Activated naive CD4-positive, alpha-beta T cell treated with anti-CD3 and anti-CD28 coated beads, Interleukin-2, amount 50 U/mL, for 24 hours (primary cell): ENCODE results near the gene LRBA.
"Not testable (repeated sequence)": the region's sequence is repeated elsewhere in the genome, so short reads cannot be mapped to it uniquely, and the experiment has no call there.

Experiments used
- H3K27ac Mint-ChIP-seq: one replicate; pipeline ENCODE4 v1.8.0; 2021; ENCODE audit warnings: mild to moderate bottlenecking, mixed read lengths
- H3K27me3 Mint-ChIP-seq: one replicate; pipeline ENCODE4 v1.8.0; 2021; ENCODE audit warnings: mixed read lengths
- H3K36me3 Mint-ChIP-seq: one replicate; pipeline ENCODE4 v1.8.0; 2021; ENCODE audit warnings: mixed read lengths
- H3K4me1 Mint-ChIP-seq: one replicate; pipeline ENCODE4 v1.8.0; 2021; ENCODE audit warnings: mixed read lengths
- H3K4me3 Mint-ChIP-seq: one replicate; pipeline ENCODE4 v1.8.0; 2021; ENCODE audit warnings: mild to moderate bottlenecking, mixed read lengths
- H3K9me3 Mint-ChIP-seq: one replicate; pipeline ENCODE4 v1.8.0; 2021; ENCODE audit warnings: mixed read lengths

LRBA gene

GRCh38 chr4:150943818-150944217 is 71.3 kb downstream of the LRBA start:
- H3K4me1 Mint-ChIP-seq = peaks cover 72% of the 10 kb centered on the region
- H3K4me3 Mint-ChIP-seq = no peak overlapping the region
- H3K27ac Mint-ChIP-seq = no peak overlapping the region
- H3K9me3 Mint-ChIP-seq = no peaks in the 10 kb centered on the region
- H3K27me3 Mint-ChIP-seq = no peaks in the 10 kb centered on the region
- H3K36me3 Mint-ChIP-seq = peaks cover 7% of the 10 kb centered on the region

GRCh38 chr4:150943126-150943525 is 72.0 kb downstream of the LRBA start:
- Mint-ChIP-seq H3K36me3 (peaks cover 7% of the 10 kb centered on the region), H3K4me3 (no peak overlapping the region), H3K9me3 (no peaks in the 10 kb centered on the region), H3K27me3 (no peaks in the 10 kb centered on the region), H3K4me1 (peaks cover 73% of the 10 kb centered on the region), H3K27ac (no peak overlapping the region)

GRCh38 chr4:150942539-150942938 is 72.5 kb downstream of the LRBA start:
- no peaks in the 10 kb centered on the region for H3K9me3 Mint-ChIP-seq
- H3K4me1 Mint-ChIP-seq = peaks cover 73% of the 10 kb centered on the region
- H3K36me3 Mint-ChIP-seq = peaks cover 7% of the 10 kb centered on the region
- H3K27me3 Mint-ChIP-seq = no peaks in the 10 kb centered on the region
- peak overlapping the region; percentile 82 for H3K27ac Mint-ChIP-seq
- no peak overlapping the region for H3K4me3 Mint-ChIP-seq

- Mint-ChIP-seq H3K9me3 (no peaks in the 10 kb centered on the region), H3K4me3 (no peak overlapping the region), H3K4me1 (peaks cover 75% of the 10 kb centered on the region), H3K27me3 (no peaks in the 10 kb centered on the region), H3K27ac (no peak overlapping the region), H3K36me3 (peaks cover 7% of the 10 kb centered on the region)
Observed at GRCh38 chr4:150940123-150940522, 75.0 kb downstream of the LRBA start.

GRCh38 chr4:150939530-150939929 is 75.6 kb downstream of the LRBA start:
- no peak overlapping the region for H3K4me3 Mint-ChIP-seq
- peaks cover 70% of the 10 kb centered on the region for H3K4me1 Mint-ChIP-seq
- peaks cover 7% of the 10 kb centered on the region for H3K36me3 Mint-ChIP-seq
- H3K27ac Mint-ChIP-seq = no peak overlapping the region
- H3K27me3 Mint-ChIP-seq = no peaks in the 10 kb centered on the region
- H3K9me3 Mint-ChIP-seq = no peaks in the 10 kb centered on the region

- H3K27ac Mint-ChIP-seq = no peak overlapping the region
- peaks cover 68% of the 10 kb centered on the region for H3K4me1 Mint-ChIP-seq
- H3K36me3 Mint-ChIP-seq = peaks cover 7% of the 10 kb centered on the region
Observed at GRCh38 chr4:150938873-150939499, 76.1 kb downstream of the LRBA start.

DNA sequence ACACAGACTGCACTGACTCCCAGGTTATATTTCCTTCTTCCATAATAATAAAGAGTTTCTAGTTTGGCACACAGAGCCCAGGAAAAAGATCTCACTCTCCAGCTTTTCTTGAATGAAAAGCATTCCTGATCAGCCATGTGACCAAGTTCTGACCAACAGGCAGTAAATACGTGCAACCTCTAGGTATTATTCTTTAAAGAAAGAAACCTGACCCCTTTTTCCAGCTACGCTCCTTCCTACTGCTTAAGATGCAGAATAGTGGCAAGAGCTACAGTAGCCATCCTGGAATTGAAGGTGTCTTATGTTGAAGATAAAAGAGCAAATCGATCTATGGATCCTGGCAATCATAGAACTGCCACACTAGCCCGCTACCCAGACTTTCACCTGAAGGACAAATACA is 76.7 kb downstream of the LRBA start:
- peaks cover 62% of the 10 kb centered on the region for H3K4me1 Mint-ChIP-seq
- H3K27ac Mint-ChIP-seq = no peak overlapping the region
- peaks cover 5% of the 10 kb centered on the region for H3K36me3 Mint-ChIP-seq
- no peaks in the 10 kb centered on the region for H3K9me3 Mint-ChIP-seq
- no peak overlapping the region for H3K4me3 Mint-ChIP-seq
- H3K27me3 Mint-ChIP-seq = no peaks in the 10 kb centered on the region

More at GRCh38 chr4:150938873-150939499, 76.1 kb downstream of the LRBA start:
- Mint-ChIP-seq H3K4me3 (no peak overlapping the region), H3K27me3 (no peaks in the 10 kb centered on the region), H3K9me3 (no peaks in the 10 kb centered on the region)

- Mint-ChIP-seq H3K4me3 (no peak overlapping the region), H3K4me1 (peaks cover 29% of the 10 kb centered on the region), H3K36me3 (peaks cover under 1% of the 10 kb centered on the region), H3K9me3 (no peaks in the 10 kb centered on the region), H3K27ac (no peak overlapping the region), H3K27me3 (no peaks in the 10 kb centered on the region)
Observed at GRCh38 chr4:150934022-150934421, 81.1 kb downstream of the LRBA start.

- Mint-ChIP-seq H3K27me3 (no peaks in the 10 kb centered on the region), H3K9me3 (no peaks in the 10 kb centered on the region), H3K4me1 (peaks cover 7% of the 10 kb centered on the region), H3K4me3 (no peak overlapping the region), H3K27ac (no peak overlapping the region), H3K36me3 (peaks cover 9% of the 10 kb centered on the region)
Observed at GRCh38 chr4:150931796-150932195, 83.3 kb downstream of the LRBA start.

DNA sequence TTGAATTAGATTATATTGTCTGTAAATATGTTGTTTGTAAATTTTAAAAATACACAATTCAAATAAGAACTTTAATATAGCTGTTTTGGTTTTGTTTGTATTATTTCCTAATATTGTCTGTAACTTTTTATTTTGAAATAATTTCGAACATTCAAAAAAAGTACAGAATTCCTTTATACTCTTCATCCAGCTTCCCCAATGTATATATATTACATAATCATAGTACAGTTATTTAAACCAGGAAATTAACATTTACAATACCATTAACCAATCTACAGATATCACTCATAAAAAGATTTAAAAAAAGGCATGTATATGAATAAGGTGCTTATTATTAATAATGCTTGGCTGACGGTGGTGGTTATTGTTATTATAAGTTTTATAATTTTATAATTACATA is 84.1 kb downstream of the LRBA start:
- peaks cover under 1% of the 10 kb centered on the region for H3K4me1 Mint-ChIP-seq
- H3K9me3 Mint-ChIP-seq = no peaks in the 10 kb centered on the region
- no peak overlapping the region for H3K4me3 Mint-ChIP-seq
- no peaks in the 10 kb centered on the region for H3K27me3 Mint-ChIP-seq
- H3K27ac Mint-ChIP-seq = no peak overlapping the region
- H3K36me3 Mint-ChIP-seq = peaks cover 13% of the 10 kb centered on the region

DNA sequence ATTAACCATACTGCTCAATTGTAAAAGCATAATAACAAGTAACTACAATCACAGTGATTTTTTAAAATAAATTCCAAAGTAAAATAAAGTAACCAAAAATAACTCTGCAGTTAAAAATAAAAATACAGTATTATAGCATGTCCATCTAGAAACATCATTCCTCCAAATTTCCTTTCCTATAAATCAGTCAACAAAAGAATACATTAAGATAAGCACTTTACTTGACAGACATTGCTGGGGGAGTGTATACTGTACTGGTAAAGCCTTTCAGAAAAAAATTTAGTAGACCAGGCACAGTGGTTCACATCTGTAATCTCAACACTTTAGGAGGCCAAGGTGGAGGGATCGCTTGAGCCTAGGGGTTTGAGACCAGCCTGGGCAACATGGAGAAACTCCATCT is 91.1 kb downstream of the LRBA start:
- no peak overlapping the region for H3K27ac Mint-ChIP-seq
- H3K4me1 Mint-ChIP-seq = no peaks in the 10 kb centered on the region
- no peaks in the 10 kb centered on the region for H3K27me3 Mint-ChIP-seq
- no peak overlapping the region for H3K4me3 Mint-ChIP-seq
- H3K36me3 Mint-ChIP-seq = peaks cover 26% of the 10 kb centered on the region
- H3K9me3 Mint-ChIP-seq = no peaks in the 10 kb centered on the region

DNA sequence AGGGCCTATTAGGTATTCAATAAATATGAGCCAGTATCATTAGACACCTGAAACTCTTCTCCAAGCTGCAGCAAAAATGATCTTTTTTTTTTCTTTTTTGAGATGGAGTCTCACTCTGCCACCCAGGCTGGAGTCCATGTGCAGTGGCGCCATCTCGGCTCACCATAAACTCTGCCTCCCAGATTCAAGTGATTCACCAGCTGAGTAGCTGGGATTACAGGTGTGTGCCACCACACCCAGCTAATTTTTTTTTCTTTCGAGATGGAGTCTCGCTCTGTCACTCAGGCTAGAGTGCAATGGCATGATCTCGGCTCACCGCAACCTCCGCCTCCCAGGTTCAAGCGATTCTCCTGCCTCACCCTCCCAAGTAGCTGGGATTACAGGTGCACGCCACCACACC is 93.6 kb downstream of the LRBA start:
- H3K36me3 Mint-ChIP-seq = peaks cover 29% of the 10 kb centered on the region
- H3K27ac Mint-ChIP-seq, H3K27me3 Mint-ChIP-seq, H3K4me1 Mint-ChIP-seq, H3K4me3 Mint-ChIP-seq, H3K9me3 Mint-ChIP-seq: not testable (repeated sequence)

- not testable (repeated sequence) for H3K27me3 Mint-ChIP-seq, H3K4me1 Mint-ChIP-seq
Observed at GRCh38 chr4:150918562-150918961, 96.5 kb downstream of the LRBA start.

GRCh38 chr4:150911326-150911725 is 103.8 kb downstream of the LRBA start:
- H3K36me3 Mint-ChIP-seq = peaks cover 69% of the 10 kb centered on the region
- H3K4me3 Mint-ChIP-seq = no peak overlapping the region
- peaks cover 16% of the 10 kb centered on the region for H3K4me1 Mint-ChIP-seq
- H3K27ac Mint-ChIP-seq = no peak overlapping the region
- peaks cover 9% of the 10 kb centered on the region for H3K9me3 Mint-ChIP-seq
- no peaks in the 10 kb centered on the region for H3K27me3 Mint-ChIP-seq

More at GRCh38 chr4:150918562-150918961, 96.5 kb downstream of the LRBA start:
- not testable (repeated sequence) for H3K4me3 Mint-ChIP-seq, H3K27ac Mint-ChIP-seq, H3K9me3 Mint-ChIP-seq
- H3K36me3 Mint-ChIP-seq = peaks cover 33% of the 10 kb centered on the region

DNA sequence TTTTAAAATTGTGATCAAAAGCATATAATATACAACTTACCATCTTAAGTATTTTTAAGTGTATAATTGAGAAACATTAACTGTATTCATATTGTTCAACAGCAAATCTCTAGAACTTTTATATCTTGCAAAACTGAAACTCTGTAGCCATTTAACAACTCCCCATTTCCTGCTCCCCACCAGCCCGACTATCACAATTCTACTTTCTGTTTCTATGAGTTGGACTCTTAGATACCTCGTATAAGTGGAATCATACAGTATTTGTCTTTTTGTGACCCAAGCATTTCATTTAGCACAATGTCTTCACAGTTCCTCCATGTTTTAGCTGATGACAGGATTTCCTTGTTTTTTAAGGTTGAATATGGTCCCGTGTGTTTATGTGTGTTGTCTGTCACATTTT is 106.0 kb downstream of the LRBA start:
- no peak overlapping the region for H3K27ac Mint-ChIP-seq
- peaks cover 26% of the 10 kb centered on the region for H3K4me1 Mint-ChIP-seq
- H3K36me3 Mint-ChIP-seq = peaks cover 67% of the 10 kb centered on the region
- H3K27me3 Mint-ChIP-seq = no peaks in the 10 kb centered on the region
- peaks cover 9% of the 10 kb centered on the region for H3K9me3 Mint-ChIP-seq
- no peak overlapping the region for H3K4me3 Mint-ChIP-seq

DNA sequence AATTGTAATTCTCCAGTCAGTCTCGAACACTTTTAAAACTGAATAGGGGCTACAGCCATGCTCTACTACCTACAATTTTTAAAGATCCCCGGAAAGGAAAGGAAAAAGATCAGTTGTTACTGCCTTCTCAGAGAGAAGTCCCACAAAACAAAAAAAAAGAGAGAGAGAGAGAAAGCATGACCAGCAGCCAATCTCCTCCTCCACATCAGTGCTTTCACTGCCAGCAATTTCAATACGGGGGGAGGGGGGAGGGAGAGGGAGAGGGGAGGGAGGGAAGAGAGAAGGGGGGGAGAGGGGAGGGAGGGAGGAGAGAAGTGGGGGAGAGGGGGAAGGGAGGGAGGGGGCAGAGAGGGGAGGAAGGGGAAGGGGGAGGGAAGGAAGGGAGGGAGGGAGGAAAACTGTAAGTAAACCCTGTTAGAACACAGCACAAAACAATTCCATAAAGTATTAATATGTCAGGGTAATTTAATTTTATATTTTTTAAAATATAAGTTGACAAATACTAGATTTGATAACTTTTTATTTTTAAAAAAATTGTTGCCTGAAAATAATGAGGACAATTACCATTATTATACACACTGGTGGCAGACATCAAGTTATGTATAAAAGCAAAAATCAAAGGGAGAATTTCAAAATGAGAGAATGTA is 108.0 kb downstream of the LRBA start:
- Mint-ChIP-seq H3K36me3 (peaks cover 65% of the 10 kb centered on the region), H3K9me3 (peaks cover 6% of the 10 kb centered on the region), H3K4me1 (peaks cover 26% of the 10 kb centered on the region), H3K27me3 (no peaks in the 10 kb centered on the region), H3K27ac (no peak overlapping the region), H3K4me3 (no peak overlapping the region)

DNA sequence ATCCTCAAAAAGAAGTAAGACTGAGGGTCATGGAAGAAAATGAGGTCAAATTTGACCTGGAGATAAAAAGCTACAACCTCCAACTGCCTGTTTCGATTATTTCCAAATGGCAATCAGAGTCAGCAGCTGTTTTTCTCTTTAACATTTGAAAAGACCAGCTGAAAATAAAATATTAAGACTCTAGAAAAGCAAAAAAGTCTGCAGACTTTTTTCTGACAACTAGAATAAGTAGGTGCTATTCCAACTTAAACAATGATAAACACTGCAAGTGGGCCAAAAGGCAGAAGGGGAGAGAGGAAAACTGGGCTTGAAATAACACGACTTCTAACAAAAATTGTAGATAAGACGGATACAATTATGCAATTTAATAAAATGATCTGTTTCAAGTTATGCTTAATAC is 110.4 kb downstream of the LRBA start:
- Mint-ChIP-seq H3K27ac (peak overlapping the region; percentile 17), H3K9me3 (no peaks in the 10 kb centered on the region), H3K4me1 (peaks cover 24% of the 10 kb centered on the region), H3K4me3 (no peak overlapping the region), H3K27me3 (no peaks in the 10 kb centered on the region), H3K36me3 (peaks cover 53% of the 10 kb centered on the region)
